ENCODE measurements around the gene GFAP.

DNA sequence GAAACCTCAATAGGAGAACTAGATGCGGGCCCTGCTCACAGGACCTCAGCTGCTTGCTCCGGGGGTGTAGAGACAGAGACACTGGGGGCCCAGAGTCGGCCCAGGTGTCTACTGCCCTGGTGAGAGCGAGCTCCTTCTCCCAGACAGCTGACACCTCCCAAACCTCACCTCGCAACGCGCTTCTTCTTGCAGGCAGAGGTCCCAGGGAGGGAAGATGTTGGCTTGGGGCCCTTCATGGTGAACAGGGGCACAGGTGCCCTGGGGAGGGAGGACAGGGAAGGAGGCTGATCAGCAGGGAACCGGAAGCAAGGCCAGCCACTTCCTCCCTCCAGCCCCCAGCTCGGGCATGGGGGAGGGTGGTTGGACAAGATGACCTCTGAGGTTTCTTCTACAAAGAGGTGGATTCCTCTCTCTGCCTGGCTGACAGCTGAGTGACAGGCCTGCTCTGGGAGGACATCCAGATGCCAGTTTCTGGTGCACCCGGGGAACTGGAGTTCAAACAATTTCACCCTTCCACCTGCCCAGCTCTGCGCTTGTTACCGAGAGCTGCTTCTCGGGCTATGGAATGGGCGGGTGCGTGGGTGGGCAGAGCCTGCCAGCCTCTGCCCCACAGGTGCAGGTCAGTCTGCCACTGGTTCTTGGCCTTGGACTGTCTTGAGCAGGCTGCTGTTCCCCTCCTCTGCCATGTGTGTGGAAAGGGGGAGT lies 11.7 kb upstream of the GFAP start:
- TF ChIP-seq, protein P1, sequence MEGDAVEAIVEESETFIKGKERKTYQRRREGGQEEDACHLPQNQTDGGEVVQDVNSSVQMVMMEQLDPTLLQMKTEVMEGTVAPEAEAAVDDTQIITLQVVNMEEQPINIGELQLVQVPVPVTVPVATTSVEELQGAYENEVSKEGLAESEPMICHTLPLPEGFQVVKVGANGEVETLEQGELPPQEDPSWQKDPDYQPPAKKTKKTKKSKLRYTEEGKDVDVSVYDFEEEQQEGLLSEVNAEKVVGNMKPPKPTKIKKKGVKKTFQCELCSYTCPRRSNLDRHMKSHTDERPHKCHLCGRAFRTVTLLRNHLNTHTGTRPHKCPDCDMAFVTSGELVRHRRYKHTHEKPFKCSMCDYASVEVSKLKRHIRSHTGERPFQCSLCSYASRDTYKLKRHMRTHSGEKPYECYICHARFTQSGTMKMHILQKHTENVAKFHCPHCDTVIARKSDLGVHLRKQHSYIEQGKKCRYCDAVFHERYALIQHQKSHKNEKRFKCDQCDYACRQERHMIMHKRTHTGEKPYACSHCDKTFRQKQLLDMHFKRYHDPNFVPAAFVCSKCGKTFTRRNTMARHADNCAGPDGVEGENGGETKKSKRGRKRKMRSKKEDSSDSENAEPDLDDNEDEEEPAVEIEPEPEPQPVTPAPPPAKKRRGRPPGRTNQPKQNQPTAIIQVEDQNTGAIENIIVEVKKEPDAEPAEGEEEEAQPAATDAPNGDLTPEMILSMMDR (IDR thresholded peaks at IDR 0.05) = no peak
- no peak for TF ChIP-seq POLR2A (IDR thresholded peaks at IDR 0.05)

All from heart left ventricle (tissue), 13 donors.